CD14-positive monocyte (primary cell): ENCODE results near the gene METTL17. TPM values are rescaled to one million over a fixed set of nuclear protein-coding genes. Genes with fewer than 3 reads are reported as not detected.
A peak's percentile ranks its signal among the peaks of the same experiment; 100 is the strongest.

Source experiments
- DNase-seq, 3 donors: peaks; one replicate each; pipeline ENCODE4 v3.0.0-alpha.2; 2011 to 2022
- H2AFZ ChIP-seq: 2 replicates; pipeline ENCODE4 v1.6.0; 2012; ENCODE audit warnings: mild to moderate bottlenecking, low read depth, low read length, inconsistent platforms; ENCODE audit not compliant: insufficient read depth, poor library complexity, severe bottlenecking
- H3K27ac ChIP-seq, 2 donors: 1 replicate in 1 of 2; 2 replicates in 1 of 2; pipeline ENCODE4 v1.5.1; 2012 to 2013; ENCODE audit warnings: low read length in 2 of 2, control low read depth in 1 of 2, inconsistent platforms in 1 of 2, low read depth in 1 of 2, mild to moderate bottlenecking in 1 of 2
- H3K27me3 ChIP-seq, 2 donors: one replicate each; pipeline versions ENCODE4 v1.6.0 to v1.6.1; 2011 to 2013; ENCODE audit warnings: low read length in 2 of 2; ENCODE audit not compliant: control insufficient read depth in 2 of 2, insufficient read depth in 2 of 2
- H3K36me3 ChIP-seq, 2 donors: replicated peaks in 1 of 2; 1 replicate in 1 of 2; 2 replicates in 1 of 2; pipeline versions ENCODE4 v1.5.1 to v1.6.1; 2012 to 2013; ENCODE audit warnings: low read length in 2 of 2, control low read depth in 1 of 2, inconsistent platforms in 1 of 2, mild to moderate bottlenecking in 1 of 2; ENCODE audit not compliant: insufficient read depth in 2 of 2, control insufficient read depth in 1 of 2
- H3K4me1 ChIP-seq, 2 donors: 1 replicate in 1 of 2; 2 replicates in 1 of 2; pipeline versions ENCODE4 v1.5.1 to v1.6.1; 2012 to 2013; ENCODE audit warnings: low read length in 2 of 2, control low read depth in 1 of 2, inconsistent platforms in 1 of 2, mild to moderate bottlenecking in 1 of 2, moderate library complexity in 1 of 2; ENCODE audit not compliant: insufficient read depth in 2 of 2, control insufficient read depth in 1 of 2
- H3K4me2 ChIP-seq: replicated peaks from 2 replicates; pipeline ENCODE3; 2012; ENCODE audit warnings: low read length, moderate library complexity, mild to moderate bottlenecking; ENCODE audit not compliant: poor library complexity, severe bottlenecking; ENCODE audit errors: extremely low read depth
- H3K4me3 ChIP-seq, 3 experiments: fragments of 200-600 bp in 1 of 3; sonication (generic) in 1 of 3; replicated peaks in 1 of 3; 1 replicate in 2 of 3; 2 replicates in 1 of 3; pipeline ENCODE4 v1.5.1; 2011 to 2013; ENCODE audit warnings: low read length in 3 of 3, mild to moderate bottlenecking in 3 of 3, control low read depth in 2 of 3, low read depth in 2 of 3, inconsistent platforms in 1 of 3, moderate library complexity in 1 of 3
- H3K79me2 ChIP-seq: 2 replicates; pipeline ENCODE4 v1.6.0; 2012; ENCODE audit warnings: mild to moderate bottlenecking, control low read depth, inconsistent platforms, low read length, moderate library complexity; ENCODE audit not compliant: insufficient read depth
- H3K9ac ChIP-seq: 2 replicates; pipeline ENCODE4 v1.6.0; 2017; ENCODE audit warnings: low read length, mild to moderate bottlenecking; ENCODE audit not compliant: insufficient read depth, poor library complexity, severe bottlenecking
- H3K9me3 ChIP-seq, 2 donors: replicated peaks in 1 of 2; 1 replicate in 1 of 2; 2 replicates in 1 of 2; pipeline versions ENCODE4 v1.5.1 to v1.6.1; 2012 to 2013; ENCODE audit warnings: low read length in 2 of 2, control low read depth in 1 of 2; ENCODE audit not compliant: control insufficient read depth in 1 of 2, insufficient read depth in 1 of 2
- H4K20me1 ChIP-seq: 2 replicates; pipeline ENCODE4 v1.6.0; 2012; ENCODE audit warnings: mild to moderate bottlenecking, low read length, control low read depth, moderate library complexity; ENCODE audit not compliant: insufficient read depth
- H3K27ac Mint-ChIP-seq, 7 donors: one replicate each; pipeline ENCODE4 v1.8.0; 2020; ENCODE audit warnings: mild to moderate bottlenecking in 7 of 7, mixed read lengths in 7 of 7, moderate library complexity in 6 of 7, inconsistent platforms in 2 of 7
- H3K27me3 Mint-ChIP-seq, 3 donors: one replicate each; pipeline ENCODE4 v1.8.0; 2021 to 2022; ENCODE audit warnings: low read depth in 3 of 3, mild to moderate bottlenecking in 3 of 3, mixed read lengths in 3 of 3, moderate library complexity in 3 of 3, inconsistent platforms in 1 of 3
- H3K36me3 Mint-ChIP-seq, 2 donors: one replicate each; pipeline ENCODE4 v1.8.0; 2020; ENCODE audit warnings: mixed read lengths in 2 of 2, inconsistent platforms in 1 of 2, mild to moderate bottlenecking in 1 of 2
- H3K4me1 Mint-ChIP-seq: one replicate; pipeline ENCODE4 v1.8.0; 2020; ENCODE audit warnings: mild to moderate bottlenecking, mixed read lengths
- H3K4me3 Mint-ChIP-seq, 2 donors: one replicate each; pipeline ENCODE4 v1.8.0; 2020; ENCODE audit warnings: mild to moderate bottlenecking in 2 of 2, mixed read lengths in 2 of 2, moderate library complexity in 1 of 2
- H3K9me3 Mint-ChIP-seq, 7 donors: one replicate each; pipeline ENCODE4 v1.8.0; 2020 to 2022; ENCODE audit warnings: mixed read lengths in 7 of 7, mild to moderate bottlenecking in 6 of 7, moderate library complexity in 6 of 7, inconsistent platforms in 2 of 7
- WGBS: methylation state at CpG from one replicate; pipeline ENCODE4 v1.1.5; 2013; ENCODE audit warnings: missing lambda C conversion rate; ENCODE audit not compliant: insufficient coverage; 5-methylcytosine and 5-hydroxymethylcytosine counted together
- intact Hi-C, 2 donors: fragments of 100-400 bp; cut with micrococcal nuclease; formaldehyde crosslinking; loops; one replicate each; pipeline versions ENCODE4 v1.15.0 to v1.15.1; 2023
- polyA plus RNA-seq, 3 donors: library from polyadenylated mRNA; depleted of rRNA in 1 of 3; unstranded in 2 of 3; stranded (reverse) in 1 of 3; fragments of 300-500 nt in 2 of 3; fragments of >200 nt in 1 of 3; fragmentation: Illumina TruSeq in 2 of 3; gene quantifications; 1 replicate in 2 of 3; 2 replicates in 1 of 3; pipeline ENCODE4 v1.2.3, GENCODE V29; 2012 to 2021
- TF ChIP-seq, protein P1 (sequence below): fragments of 200-600 bp; IDR thresholded peaks from one replicate; pipeline ENCODE4 v1.8.0; 2022; ENCODE audit warnings: antibody characterized with exemption, mild to moderate bottlenecking

Gene METTL17
- polyA plus RNA-seq, 3 donors = 20.1 to 137 (median 21.1) TPM

DNA sequence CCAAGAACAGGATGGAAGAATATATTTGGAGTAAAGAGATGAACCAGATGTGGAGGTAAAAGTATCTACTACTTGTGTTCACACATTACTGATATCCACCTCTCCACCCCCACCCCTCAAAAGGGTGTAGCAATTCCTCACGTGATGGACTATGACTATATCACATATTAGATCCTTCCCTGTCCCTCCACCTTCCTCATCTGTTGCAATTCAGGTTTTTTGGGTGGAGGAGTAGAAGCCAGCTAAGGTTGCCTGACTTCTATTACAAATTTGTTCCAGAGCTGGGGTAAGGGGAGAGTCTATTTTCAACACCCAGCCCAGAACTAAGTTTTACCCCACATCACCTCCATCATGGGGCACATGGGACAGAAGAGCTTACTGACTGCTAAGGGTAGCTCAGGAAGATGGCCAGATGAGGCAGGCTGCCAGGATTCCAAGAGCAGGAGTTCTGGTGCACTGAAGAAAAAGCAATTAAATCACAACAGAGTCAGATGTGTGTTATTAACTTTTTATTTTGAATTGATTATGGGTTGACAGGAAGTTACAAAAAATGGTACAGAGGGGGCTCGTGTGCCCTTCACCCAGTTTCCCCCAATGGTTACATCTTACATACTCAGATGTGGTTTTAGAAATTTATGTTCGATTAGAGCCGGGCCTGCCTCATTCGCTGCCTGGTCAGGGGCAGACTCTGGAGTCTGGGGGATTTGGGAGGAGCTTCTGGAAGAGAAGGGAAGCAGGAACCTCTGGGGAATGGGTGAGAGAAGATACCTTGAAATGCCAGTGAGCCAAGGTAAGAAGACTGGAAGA is 42.7 kb downstream of the METTL17 start:
- Histone ChIP-seq H3K4me2 (no peak overlapping the region), H3K4me1 (peaks cover 0 to 15% of the 10 kb centered on the region in 2 donors), H3K36me3 (no peaks in the 10 kb centered on the region), H3K79me2 (no peaks in the 10 kb centered on the region), H3K9me3 (no peaks in the 10 kb centered on the region), H2AFZ (no peak overlapping the region), H3K4me3 (no peak overlapping the region), H3K27ac (no peak overlapping the region), H3K27me3 (no peaks in the 10 kb centered on the region), H3K9ac (no peak overlapping the region), H4K20me1 (no peaks in the 10 kb centered on the region)
- Mint-ChIP-seq H3K9me3 (peaks cover 0 to 2% (median 0%) of the 10 kb centered on the region in 7 donors), H3K36me3 (no peaks in the 10 kb centered on the region), H3K27ac (peak overlapping the region in 2 of 7 donors; percentile 23 to 36), H3K4me1 (peaks cover 21% of the 10 kb centered on the region), H3K4me3 (no peak overlapping the region), H3K27me3 (peaks cover 4 to 7% (median 7%) of the 10 kb centered on the region in 3 donors)
- no CpG with 5 or more reads among the region's 5 CpGs for WGBS
- peak; percentile 30 to 81 (median 41) for DNase-seq
- TF ChIP-seq, protein P1, sequence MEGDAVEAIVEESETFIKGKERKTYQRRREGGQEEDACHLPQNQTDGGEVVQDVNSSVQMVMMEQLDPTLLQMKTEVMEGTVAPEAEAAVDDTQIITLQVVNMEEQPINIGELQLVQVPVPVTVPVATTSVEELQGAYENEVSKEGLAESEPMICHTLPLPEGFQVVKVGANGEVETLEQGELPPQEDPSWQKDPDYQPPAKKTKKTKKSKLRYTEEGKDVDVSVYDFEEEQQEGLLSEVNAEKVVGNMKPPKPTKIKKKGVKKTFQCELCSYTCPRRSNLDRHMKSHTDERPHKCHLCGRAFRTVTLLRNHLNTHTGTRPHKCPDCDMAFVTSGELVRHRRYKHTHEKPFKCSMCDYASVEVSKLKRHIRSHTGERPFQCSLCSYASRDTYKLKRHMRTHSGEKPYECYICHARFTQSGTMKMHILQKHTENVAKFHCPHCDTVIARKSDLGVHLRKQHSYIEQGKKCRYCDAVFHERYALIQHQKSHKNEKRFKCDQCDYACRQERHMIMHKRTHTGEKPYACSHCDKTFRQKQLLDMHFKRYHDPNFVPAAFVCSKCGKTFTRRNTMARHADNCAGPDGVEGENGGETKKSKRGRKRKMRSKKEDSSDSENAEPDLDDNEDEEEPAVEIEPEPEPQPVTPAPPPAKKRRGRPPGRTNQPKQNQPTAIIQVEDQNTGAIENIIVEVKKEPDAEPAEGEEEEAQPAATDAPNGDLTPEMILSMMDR = no peak
- intact Hi-C loops = no loop called here

DNA sequence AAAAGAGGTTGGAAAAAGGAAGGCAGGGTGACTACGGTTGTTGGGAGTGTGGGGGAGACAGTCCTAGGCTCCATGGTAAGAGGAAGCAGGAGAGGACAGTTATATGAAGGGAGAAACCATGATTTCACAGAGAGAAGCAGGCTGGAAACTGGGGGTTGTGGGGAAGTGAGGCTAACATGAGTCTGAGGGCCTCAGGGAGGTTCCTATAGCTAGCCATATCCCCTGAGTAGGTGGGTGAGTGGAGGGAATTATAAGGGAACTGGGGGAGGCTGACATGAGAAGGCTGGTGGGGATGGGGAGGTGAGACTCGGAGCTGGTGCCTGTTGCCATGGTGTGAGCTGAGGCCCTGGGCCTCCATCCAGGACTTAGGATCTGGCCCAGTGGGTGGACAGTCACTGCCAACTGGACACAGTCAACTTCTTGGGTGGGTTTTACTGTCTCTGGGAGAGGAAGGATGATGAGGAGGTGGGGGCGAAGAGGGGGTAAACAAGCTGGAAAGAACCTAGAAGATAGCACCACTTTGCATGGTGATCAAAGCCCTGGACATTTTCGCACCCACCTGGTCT is 43.4 kb downstream of the METTL17 start:
- Mint-ChIP-seq H3K9me3 (peaks cover 0 to 2% (median 0%) of the 10 kb centered on the region in 7 donors), H3K27ac (peak overlapping the region in 2 of 7 donors; percentile 21 to 46), H3K4me3 (no peak overlapping the region), H3K27me3 (peaks cover 4 to 9% (median 7%) of the 10 kb centered on the region in 3 donors), H3K4me1 (peaks cover 21% of the 10 kb centered on the region), H3K36me3 (no peaks in the 10 kb centered on the region)
- WGBS = 98% methylated on average over 4 of the region's 4 CpGs
- Histone ChIP-seq H3K9me3 (no peaks in the 10 kb centered on the region), H4K20me1 (no peaks in the 10 kb centered on the region), H3K36me3 (no peaks in the 10 kb centered on the region), H3K27ac (no peak overlapping the region), H2AFZ (no peak overlapping the region), H3K9ac (no peak overlapping the region), H3K4me3 (no peak overlapping the region), H3K79me2 (no peaks in the 10 kb centered on the region), H3K27me3 (no peaks in the 10 kb centered on the region), H3K4me1 (peaks cover 0 to 15% of the 10 kb centered on the region in 2 donors), H3K4me2 (no peak overlapping the region)
- TF ChIP-seq, protein P1 = no peak
- DNase-seq = peak in 1 of 3 donors; percentile 39
- intact Hi-C loops = no loop called here
